ENCODE measurements around the gene DOCK4. TPM values are rescaled to one million over a fixed set of nuclear protein-coding genes. Genes with fewer than 3 reads are reported as not detected.

Gene DOCK4
- polyA plus RNA-seq, 1 donor, result 8.1 TPM

DNA sequence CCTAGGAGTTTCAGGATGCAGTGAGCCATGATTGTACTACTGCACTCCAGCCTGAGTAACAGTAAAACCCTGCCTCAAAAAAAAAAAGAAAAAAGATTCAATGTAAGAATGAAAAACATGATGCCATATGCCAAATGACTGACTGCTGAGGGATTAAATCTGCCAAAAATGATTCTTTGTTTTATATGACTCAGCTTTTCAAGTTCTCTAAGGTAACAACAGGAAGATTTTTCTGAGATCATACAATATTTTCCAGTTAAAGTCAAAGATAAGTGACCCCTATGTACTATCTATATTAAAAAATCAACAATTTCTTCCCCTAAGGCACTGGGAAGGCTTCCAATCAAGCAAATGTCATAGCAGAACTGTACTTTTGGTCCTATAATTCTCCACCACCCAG is 372.7 kb downstream of the DOCK4 start:
- no peaks in the 10 kb centered on the region for H3K36me3 ChIP-seq (ENCODE audit: control insufficient read depth, insufficient read depth, low read length)
- DNase-seq, result no peak
- no peaks in the 10 kb centered on the region for H3K4me1 ChIP-seq (ENCODE audit: control insufficient read depth, insufficient read depth, low read length)
- H3K4me3 ChIP-seq (ENCODE audit: low read length), result no peak overlapping the region
- no peaks in the 10 kb centered on the region for H3K9me3 ChIP-seq (ENCODE audit: control insufficient read depth, low read depth, low read length)
- H3K27me3 ChIP-seq (ENCODE audit: control insufficient read depth, insufficient read depth, low read length), result no peaks in the 10 kb centered on the region
- H3K27ac ChIP-seq (ENCODE audit: low read length), result no peak overlapping the region

DNA sequence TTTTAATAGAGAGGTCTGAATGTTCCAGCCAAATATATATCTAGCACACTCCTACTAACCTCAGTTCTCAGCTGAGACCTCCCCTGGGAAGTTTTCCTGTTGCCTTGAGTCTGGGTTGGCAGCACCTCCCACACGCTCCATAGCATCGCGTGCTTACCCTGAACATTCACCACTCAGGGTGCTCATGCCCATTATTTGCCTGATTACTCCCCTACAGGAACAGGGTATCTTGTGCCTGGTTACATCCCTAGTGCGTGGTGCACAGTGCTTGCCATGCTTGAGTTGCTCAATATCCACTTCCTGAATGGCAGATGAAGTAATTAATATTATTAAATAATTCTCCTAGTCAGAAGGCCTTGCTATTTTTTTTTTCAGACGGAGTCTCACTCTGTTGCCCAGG is 374.0 kb downstream of the DOCK4 start:
- Histone ChIP-seq H3K4me1 (ENCODE audit: control insufficient read depth, insufficient read depth, low read length) (no peaks in the 10 kb centered on the region), H3K4me3 (ENCODE audit: low read length) (no peak overlapping the region), H3K27me3 (ENCODE audit: control insufficient read depth, insufficient read depth, low read length) (no peaks in the 10 kb centered on the region), H3K27ac (ENCODE audit: low read length) (no peak overlapping the region), H3K36me3 (ENCODE audit: control insufficient read depth, insufficient read depth, low read length) (no peaks in the 10 kb centered on the region), H3K9me3 (ENCODE audit: control insufficient read depth, low read depth, low read length) (no peaks in the 10 kb centered on the region)
- WGBS (ENCODE audit: insufficient coverage, low lambda C conversion rate), result 100% methylated on average over 1 of the region's 5 CpGs
- DNase-seq, result no peak

DNA sequence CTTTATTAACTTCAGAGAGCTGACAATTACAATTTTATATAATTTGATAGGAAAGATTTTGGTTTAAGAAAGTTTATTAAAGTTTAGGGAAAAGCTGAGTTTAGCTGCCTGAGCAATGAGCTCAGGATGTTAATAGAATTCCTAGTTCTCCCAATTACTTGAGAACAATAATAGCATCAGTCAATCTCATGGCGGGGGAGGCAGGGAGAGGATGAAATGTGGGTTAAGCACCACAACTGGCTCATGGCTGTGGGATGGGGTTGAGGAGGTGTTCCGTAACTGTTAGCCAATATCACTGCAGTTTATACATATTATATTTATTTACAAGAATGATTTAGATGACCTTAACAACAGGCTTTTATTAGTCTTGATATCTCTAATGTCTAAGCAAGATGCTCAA is 377.0 kb downstream of the DOCK4 start:
- H3K27me3 ChIP-seq (ENCODE audit: control insufficient read depth, insufficient read depth, low read length), result no peaks in the 10 kb centered on the region
- H3K9me3 ChIP-seq (ENCODE audit: control insufficient read depth, low read depth, low read length), result no peaks in the 10 kb centered on the region
- no peaks in the 10 kb centered on the region for H3K36me3 ChIP-seq (ENCODE audit: control insufficient read depth, insufficient read depth, low read length)
- no CpG with 5 or more reads among the region's 2 CpGs for WGBS (ENCODE audit: insufficient coverage, low lambda C conversion rate)
- H3K27ac ChIP-seq (ENCODE audit: low read length), result no peak overlapping the region
- H3K4me3 ChIP-seq (ENCODE audit: low read length), result no peak overlapping the region
- no peak for DNase-seq
- H3K4me1 ChIP-seq (ENCODE audit: control insufficient read depth, insufficient read depth, low read length), result no peaks in the 10 kb centered on the region

GRCh38 chr7:111827863-111828504 is 378.2 kb downstream of the DOCK4 start:
- DNase-seq, result peak; percentile 19 to 53

DNA sequence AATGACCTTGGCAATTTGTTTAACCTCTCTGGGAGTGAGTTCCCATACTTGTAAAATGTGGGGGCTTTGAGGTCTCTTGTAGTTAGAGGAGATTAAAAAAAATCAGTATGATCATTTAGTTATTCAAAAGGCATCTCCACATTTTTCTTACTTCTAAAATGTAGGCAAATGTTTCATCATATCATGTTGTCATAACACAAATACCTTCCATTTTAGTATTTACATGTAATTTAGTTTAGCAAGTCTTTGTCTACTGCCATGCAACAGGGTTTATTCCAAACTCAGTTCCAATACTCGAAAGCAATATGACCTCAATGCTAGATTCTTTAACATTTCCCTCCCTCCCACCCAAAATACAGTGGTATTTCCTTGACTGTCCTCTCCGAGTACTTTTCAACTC is 381.2 kb downstream of the DOCK4 start:
- H3K4me1 ChIP-seq (ENCODE audit: control insufficient read depth, insufficient read depth, low read length), result no peaks in the 10 kb centered on the region
- no peaks in the 10 kb centered on the region for H3K36me3 ChIP-seq (ENCODE audit: control insufficient read depth, insufficient read depth, low read length)
- H3K4me3 ChIP-seq (ENCODE audit: low read length), result no peak overlapping the region
- no peaks in the 10 kb centered on the region for H3K27me3 ChIP-seq (ENCODE audit: control insufficient read depth, insufficient read depth, low read length)
- DNase-seq, result no peak
- WGBS (ENCODE audit: insufficient coverage, low lambda C conversion rate), result no CpG with 5 or more reads among the region's 2 CpGs
- no peak overlapping the region for H3K27ac ChIP-seq (ENCODE audit: low read length)
- H3K9me3 ChIP-seq (ENCODE audit: control insufficient read depth, low read depth, low read length), result no peaks in the 10 kb centered on the region

More at GRCh38 chr7:111827863-111828504, 378.2 kb downstream of the DOCK4 start:
- Histone ChIP-seq H3K9me3 (ENCODE audit: control insufficient read depth, low read depth, low read length) (no peaks in the 10 kb centered on the region), H3K4me3 (ENCODE audit: low read length) (no peak overlapping the region), H3K36me3 (ENCODE audit: control insufficient read depth, insufficient read depth, low read length) (no peaks in the 10 kb centered on the region), H3K27ac (ENCODE audit: low read length) (no peak overlapping the region), H3K27me3 (ENCODE audit: control insufficient read depth, insufficient read depth, low read length) (no peaks in the 10 kb centered on the region), H3K4me1 (ENCODE audit: control insufficient read depth, insufficient read depth, low read length) (no peaks in the 10 kb centered on the region)
- WGBS (ENCODE audit: insufficient coverage, low lambda C conversion rate), result no CpG with 5 or more reads among the region's 1 CpG

GRCh38 chr7:111823826-111824225 is 382.4 kb downstream of the DOCK4 start:
- no peaks in the 10 kb centered on the region for H3K9me3 ChIP-seq (ENCODE audit: control insufficient read depth, low read depth, low read length)
- H3K4me3 ChIP-seq (ENCODE audit: low read length), result no peak overlapping the region
- DNase-seq, result no peak
- H3K36me3 ChIP-seq (ENCODE audit: control insufficient read depth, insufficient read depth, low read length), result no peaks in the 10 kb centered on the region
- H3K27me3 ChIP-seq (ENCODE audit: control insufficient read depth, insufficient read depth, low read length), result no peaks in the 10 kb centered on the region
- H3K27ac ChIP-seq (ENCODE audit: low read length), result no peak overlapping the region
- WGBS (ENCODE audit: insufficient coverage, low lambda C conversion rate), result 92% methylated on average over 2 of the region's 4 CpGs
- no peaks in the 10 kb centered on the region for H3K4me1 ChIP-seq (ENCODE audit: control insufficient read depth, insufficient read depth, low read length)

- no peak for DNase-seq
- Histone ChIP-seq H3K4me3 (ENCODE audit: low read length) (no peak overlapping the region), H3K27me3 (ENCODE audit: control insufficient read depth, insufficient read depth, low read length) (no peaks in the 10 kb centered on the region), H3K4me1 (ENCODE audit: control insufficient read depth, insufficient read depth, low read length) (no peaks in the 10 kb centered on the region), H3K36me3 (ENCODE audit: control insufficient read depth, insufficient read depth, low read length) (no peaks in the 10 kb centered on the region), H3K27ac (ENCODE audit: low read length) (no peak overlapping the region), H3K9me3 (ENCODE audit: control insufficient read depth, low read depth, low read length) (no peaks in the 10 kb centered on the region)
- WGBS (ENCODE audit: insufficient coverage, low lambda C conversion rate), result no CpG with 5 or more reads among the region's 4 CpGs
Measured at GRCh38 chr7:111821046-111821445, 385.2 kb downstream of the DOCK4 start.

DNA sequence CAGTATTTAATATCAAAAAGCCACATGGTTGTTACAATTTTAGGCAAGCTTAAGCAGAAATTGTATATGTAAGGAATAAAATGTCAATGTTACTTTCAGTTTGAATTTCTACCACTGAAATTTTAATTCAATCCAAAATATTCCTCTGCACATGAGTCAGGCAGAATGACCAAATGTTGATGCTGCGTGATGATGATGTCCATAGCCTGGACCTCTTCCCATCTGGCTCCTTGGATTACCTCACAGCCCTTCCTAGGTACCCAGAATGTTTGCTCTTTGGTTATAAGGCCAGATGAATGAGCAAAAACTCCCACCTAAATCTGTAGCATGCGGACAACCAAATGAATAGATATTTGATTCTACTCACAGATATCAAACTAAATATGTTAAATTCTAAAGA is 385.6 kb downstream of the DOCK4 start:
- no peaks in the 10 kb centered on the region for H3K36me3 ChIP-seq (ENCODE audit: control insufficient read depth, insufficient read depth, low read length)
- no peak overlapping the region for H3K27ac ChIP-seq (ENCODE audit: low read length)
- DNase-seq, result no peak
- no peaks in the 10 kb centered on the region for H3K9me3 ChIP-seq (ENCODE audit: control insufficient read depth, low read depth, low read length)
- 100% methylated on average over 1 of the region's 2 CpGs for WGBS (ENCODE audit: insufficient coverage, low lambda C conversion rate)
- no peaks in the 10 kb centered on the region for H3K27me3 ChIP-seq (ENCODE audit: control insufficient read depth, insufficient read depth, low read length)
- H3K4me1 ChIP-seq (ENCODE audit: control insufficient read depth, insufficient read depth, low read length), result no peaks in the 10 kb centered on the region
- no peak overlapping the region for H3K4me3 ChIP-seq (ENCODE audit: low read length)

DNA sequence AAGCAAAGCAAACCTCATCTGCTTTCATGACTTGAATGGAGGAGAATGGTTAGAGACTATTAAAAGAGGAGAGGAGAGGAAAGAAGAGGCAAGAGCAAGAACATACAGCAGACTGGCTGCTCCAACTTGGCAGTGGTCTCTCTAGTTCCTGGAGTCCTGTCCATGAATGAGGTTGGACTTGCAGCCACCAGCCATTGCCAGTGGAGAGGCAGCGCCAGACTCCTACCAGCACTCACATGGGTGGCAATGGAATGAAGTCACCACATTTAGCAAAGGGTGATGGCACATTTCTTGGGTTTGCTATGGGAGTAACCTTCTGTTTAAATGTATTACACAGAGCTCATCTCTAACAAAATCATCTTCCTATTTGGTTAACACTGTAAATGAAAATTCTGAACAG is 386.1 kb downstream of the DOCK4 start:
- H3K27me3 ChIP-seq (ENCODE audit: control insufficient read depth, insufficient read depth, low read length), result no peaks in the 10 kb centered on the region
- no peaks in the 10 kb centered on the region for H3K9me3 ChIP-seq (ENCODE audit: control insufficient read depth, low read depth, low read length)
- no peak overlapping the region for H3K4me3 ChIP-seq (ENCODE audit: low read length)
- H3K4me1 ChIP-seq (ENCODE audit: control insufficient read depth, insufficient read depth, low read length), result no peaks in the 10 kb centered on the region
- DNase-seq, result no peak
- H3K27ac ChIP-seq (ENCODE audit: low read length), result no peak overlapping the region
- no CpG with 5 or more reads among the region's 1 CpG for WGBS (ENCODE audit: insufficient coverage, low lambda C conversion rate)
- H3K36me3 ChIP-seq (ENCODE audit: control insufficient read depth, insufficient read depth, low read length), result no peaks in the 10 kb centered on the region

DNA sequence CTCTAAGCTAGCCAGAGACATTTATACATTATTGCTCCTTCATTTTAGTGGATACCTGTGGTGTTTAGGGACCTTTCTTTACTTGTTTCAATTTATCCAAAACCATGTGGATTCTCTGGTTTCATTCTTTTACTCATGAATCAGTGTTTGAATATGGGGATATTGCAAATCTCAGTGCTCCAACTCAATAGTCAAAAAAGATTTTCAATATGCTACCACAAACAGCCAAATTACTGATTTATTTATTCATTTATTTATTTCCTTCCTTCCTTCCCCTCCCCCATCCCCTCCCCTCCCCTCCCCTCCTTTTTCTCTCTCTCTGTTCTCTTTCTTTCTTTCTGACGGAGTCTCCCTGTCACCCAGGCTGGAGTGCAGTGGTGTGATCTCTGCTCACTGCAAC is 390.8 kb downstream of the DOCK4 start:
- no CpG with 5 or more reads among the region's 1 CpG for WGBS (ENCODE audit: insufficient coverage, low lambda C conversion rate)
- H3K9me3 ChIP-seq (ENCODE audit: control insufficient read depth, low read depth, low read length), result no peaks in the 10 kb centered on the region
- no peaks in the 10 kb centered on the region for H3K27me3 ChIP-seq (ENCODE audit: control insufficient read depth, insufficient read depth, low read length)
- no peak for DNase-seq
- H3K36me3 ChIP-seq (ENCODE audit: control insufficient read depth, insufficient read depth, low read length), result no peaks in the 10 kb centered on the region
- H3K4me1 ChIP-seq (ENCODE audit: control insufficient read depth, insufficient read depth, low read length), result no peaks in the 10 kb centered on the region
- no peak overlapping the region for H3K4me3 ChIP-seq (ENCODE audit: low read length)
- H3K27ac ChIP-seq (ENCODE audit: low read length), result no peak overlapping the region

- Histone ChIP-seq H3K4me1 (ENCODE audit: control insufficient read depth, insufficient read depth, low read length) (no peaks in the 10 kb centered on the region), H3K4me3 (ENCODE audit: low read length) (no peak overlapping the region), H3K27ac (ENCODE audit: low read length) (no peak overlapping the region), H3K27me3 (ENCODE audit: control insufficient read depth, insufficient read depth, low read length) (no peaks in the 10 kb centered on the region), H3K9me3 (ENCODE audit: control insufficient read depth, low read depth, low read length) (no peaks in the 10 kb centered on the region), H3K36me3 (ENCODE audit: control insufficient read depth, insufficient read depth, low read length) (no peaks in the 10 kb centered on the region)
- 82% methylated on average over 2 of the region's 4 CpGs for WGBS (ENCODE audit: insufficient coverage, low lambda C conversion rate)
- no peak for DNase-seq
Measured at GRCh38 chr7:111813306-111813705, 392.9 kb downstream of the DOCK4 start.
